GM21786 (cell line): ENCODE results near the gene RAB30.

Experiments used
- ATAC-seq: cut with Tn5 transposase; IDR thresholded peaks from one replicate; pipeline ENCODE4 v1.9.1; 2021; ENCODE audit not compliant: unreplicated experiment

Gene RAB30, protein sequence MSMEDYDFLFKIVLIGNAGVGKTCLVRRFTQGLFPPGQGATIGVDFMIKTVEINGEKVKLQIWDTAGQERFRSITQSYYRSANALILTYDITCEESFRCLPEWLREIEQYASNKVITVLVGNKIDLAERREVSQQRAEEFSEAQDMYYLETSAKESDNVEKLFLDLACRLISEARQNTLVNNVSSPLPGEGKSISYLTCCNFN

DNA sequence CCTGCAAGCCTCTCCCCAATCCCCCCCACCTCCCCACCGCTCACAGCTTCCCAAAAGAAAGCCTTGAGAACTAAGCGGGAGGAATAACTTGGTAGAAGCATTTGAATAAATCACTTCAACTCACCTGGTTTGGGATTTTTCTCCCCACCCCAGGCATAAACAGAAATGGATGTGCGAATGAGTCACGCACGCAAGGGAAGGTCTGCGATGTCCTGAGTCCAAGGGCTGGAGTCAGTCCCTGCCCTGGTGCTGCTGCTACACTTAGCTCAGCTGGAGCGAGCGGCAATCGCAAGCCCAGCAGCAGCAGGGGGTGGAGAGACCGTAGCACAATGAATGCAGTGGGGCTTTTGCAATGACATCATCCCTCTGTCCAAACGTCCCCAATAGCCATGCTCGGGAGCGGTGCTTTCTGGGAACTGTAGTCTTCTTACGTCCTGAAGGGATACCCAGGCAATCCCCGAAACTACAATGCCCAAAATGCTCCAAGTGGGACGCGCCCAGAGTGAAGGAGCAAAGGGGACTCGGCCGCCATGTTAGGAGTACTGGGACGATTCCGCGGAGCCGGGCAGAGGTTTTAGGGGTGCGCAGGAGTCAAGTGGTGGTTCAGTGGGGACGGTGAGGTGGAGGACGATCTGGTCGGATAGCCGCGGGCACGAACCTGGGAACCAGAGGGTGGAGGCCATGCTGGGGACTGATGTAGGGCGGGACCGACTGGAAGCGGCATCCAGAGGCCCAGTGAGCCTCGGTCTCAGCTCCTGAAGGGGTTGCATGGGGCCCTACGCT lies at the start of gene RAB30:
TSS of gene RAB30 (minus strand) at position 331 of the 783 bp plus-strand sequence. CDS start 74,581 bp downstream, outside the sequence.
- peak; percentile 98 for ATAC-seq

DNA sequence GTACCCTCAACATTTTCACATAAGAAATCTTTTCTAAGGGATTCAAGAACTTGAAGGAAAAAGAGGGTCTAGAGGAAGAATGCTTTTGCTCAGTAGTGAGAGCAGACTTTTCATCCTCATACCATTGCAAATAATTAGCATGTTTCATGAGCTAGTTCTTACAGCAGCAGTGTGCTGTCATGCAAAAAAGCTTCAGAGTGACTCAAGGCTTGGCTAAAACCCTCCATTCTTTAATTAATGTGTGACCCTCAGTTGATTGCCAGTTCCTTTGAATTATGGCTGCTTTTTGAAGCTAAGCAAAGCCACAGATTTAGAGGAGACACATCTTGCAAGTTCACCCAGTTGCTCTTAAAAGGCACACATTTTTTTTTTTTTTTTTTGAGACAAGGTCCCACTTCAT lies 48.6 kb upstream of the RAB30 start:
- ATAC-seq, result no peak

DNA sequence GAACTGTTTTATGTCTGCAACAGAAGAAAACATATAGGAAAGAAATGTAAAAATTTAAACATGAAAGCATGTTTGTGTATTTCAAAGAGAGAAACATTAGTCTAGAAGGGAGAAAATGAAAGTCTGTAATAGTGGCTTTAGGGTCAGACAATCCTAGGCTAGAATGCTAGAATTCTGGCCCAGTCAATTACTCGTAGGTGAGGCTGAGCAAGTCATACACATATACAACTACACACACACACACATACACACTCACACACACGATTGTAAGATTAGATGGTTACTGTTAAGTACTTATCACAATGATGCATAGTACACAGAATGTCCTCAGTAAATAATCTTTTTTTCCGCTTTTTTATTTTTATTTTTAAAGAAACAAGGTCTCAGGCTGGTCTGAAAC lies 47.5 kb upstream of the RAB30 start:
- no peak for ATAC-seq

DNA sequence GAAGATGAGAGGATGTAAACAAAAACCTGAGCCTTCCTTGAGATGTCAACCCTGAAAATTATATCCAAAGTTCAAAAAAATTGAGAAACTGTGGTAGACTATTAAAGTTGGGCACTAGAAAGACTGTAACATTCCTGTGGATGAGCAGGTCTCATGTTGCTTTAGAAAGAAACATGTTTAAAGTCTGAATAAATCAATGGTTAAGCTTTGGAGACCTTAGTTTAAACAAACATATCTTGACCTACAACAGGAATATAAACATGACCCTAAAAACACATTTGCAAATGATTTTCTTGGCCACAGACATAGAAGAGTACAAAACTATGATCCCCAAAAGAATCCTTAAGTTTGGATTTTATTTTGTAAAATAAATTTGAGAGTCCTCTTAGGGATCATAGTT lies 47.1 kb upstream of the RAB30 start:
- ATAC-seq, result no peak

DNA sequence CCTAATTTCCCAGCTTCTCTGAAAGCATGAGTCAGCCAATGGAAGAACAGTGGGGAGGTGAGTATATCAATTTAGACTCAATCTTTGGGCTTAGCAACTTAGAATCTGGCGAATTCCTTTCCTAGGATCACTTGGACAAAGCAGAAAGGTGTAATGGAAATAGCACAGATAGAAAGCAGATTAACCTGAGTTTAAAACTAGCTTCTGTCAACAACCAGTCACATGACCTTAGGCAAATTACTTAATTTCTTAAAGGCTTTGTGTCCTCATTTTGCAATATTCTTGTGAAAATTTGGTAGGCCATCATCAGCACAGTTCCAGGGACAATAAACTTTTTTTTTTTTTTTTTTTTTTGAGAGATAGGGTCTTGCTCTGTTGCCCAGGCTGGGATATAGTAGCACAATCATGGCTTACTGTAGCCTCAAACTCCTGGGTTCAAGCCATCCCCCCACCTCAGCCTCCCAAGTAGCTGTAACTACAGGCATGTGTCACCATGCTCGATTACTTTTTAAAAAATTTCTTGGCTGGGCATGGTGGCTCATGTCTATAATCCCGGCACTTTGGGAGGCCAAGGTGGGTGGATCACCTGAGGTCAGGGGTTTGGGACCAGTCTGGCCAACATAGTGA lies 44.4 kb upstream of the RAB30 start:
- no peak for ATAC-seq

DNA sequence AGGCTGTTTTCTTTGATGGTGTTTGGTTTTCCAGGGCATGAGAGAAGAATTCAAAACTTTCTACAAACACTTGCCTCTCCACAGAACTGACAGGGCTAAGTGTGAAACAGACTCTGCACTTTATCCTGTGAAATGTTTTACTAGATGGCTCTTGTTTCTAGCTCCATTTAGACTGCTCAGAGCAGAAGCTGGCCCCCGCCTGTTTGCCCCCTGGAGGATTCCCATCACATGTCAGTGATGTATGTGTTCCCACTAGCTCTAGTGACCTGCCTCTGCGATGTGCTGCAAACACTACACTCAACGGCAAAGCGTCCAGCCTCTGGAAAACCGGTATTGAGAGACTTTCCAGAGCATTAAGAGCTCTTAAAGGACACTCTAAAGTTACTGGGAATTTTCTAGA lies 43.9 kb upstream of the RAB30 start:
- no peak for ATAC-seq

DNA sequence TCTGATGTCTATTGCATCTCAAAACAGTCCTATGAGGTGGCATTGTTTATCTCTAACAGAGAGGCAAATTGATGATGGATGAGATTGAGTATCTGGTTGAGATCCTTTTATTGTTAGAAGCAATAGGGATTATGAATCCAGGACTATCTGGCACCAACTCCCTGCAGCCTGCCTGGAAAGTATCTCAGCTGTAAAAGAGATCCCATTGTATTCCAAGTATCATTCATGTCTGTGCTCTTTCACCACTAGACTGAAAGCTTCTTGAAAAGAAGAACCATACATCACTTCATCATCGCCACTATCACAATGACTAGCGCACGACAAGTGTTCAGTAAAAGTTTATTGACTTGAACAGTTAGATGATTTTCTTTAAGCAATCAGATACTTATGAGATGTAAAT lies 43.3 kb upstream of the RAB30 start:
- ATAC-seq, result no peak

DNA sequence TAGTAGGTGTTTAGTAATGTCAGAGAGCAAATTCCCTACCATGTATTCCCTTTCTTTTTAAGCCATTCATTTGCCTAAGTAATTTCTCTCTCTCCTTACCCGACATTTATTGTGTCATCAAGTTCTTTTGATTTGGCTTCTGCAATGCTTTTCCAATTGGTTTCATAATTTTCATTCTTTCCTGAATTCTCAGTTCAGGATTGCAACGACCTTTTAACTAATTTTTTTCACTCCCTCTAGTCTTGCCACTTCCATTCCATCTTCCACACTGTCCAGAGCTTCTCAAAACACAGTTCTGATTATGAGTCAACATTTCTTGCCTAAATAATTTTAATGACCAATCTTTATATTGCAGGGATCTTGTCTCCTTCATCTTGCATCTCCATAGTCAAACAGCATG lies 41.2 kb upstream of the RAB30 start:
- no peak for ATAC-seq

DNA sequence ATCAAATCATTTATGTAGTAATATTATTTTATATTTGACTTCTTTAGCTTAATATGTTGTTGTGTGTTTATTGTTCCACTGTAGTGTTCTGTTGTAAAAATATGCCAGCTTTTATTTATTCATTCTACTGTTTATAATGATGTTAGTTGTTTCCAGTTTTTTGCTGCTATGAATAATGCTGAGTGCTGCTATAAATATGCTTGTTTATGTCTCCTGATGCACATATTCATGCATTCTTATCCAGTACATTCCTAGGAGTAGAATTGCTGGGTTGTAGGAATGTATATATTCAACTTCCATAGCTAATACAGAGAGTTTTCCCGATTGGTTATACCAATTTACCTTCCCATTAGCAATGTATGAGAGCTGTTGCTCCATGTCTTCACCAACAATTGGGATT lies 33.5 kb upstream of the RAB30 start:
- ATAC-seq, result no peak

DNA sequence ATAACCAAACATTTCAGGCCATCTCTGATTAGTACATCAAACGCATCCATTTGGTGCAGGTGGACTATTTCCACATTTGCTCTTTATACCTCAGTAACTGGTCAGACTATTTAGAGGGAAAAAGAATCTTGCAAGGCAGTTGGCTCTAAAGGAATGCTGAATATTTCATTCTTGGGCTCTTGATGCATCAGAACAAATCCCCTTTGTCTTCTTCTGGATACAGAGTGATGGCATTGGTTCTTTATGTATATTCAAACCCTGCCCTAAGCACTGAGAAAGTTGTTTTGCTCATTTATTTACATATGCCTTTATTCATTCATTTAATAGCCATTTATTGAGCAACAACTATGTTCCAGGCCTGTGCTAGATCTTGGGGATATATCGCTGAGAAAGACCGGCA lies 31.1 kb upstream of the RAB30 start:
- ATAC-seq, result no peak

DNA sequence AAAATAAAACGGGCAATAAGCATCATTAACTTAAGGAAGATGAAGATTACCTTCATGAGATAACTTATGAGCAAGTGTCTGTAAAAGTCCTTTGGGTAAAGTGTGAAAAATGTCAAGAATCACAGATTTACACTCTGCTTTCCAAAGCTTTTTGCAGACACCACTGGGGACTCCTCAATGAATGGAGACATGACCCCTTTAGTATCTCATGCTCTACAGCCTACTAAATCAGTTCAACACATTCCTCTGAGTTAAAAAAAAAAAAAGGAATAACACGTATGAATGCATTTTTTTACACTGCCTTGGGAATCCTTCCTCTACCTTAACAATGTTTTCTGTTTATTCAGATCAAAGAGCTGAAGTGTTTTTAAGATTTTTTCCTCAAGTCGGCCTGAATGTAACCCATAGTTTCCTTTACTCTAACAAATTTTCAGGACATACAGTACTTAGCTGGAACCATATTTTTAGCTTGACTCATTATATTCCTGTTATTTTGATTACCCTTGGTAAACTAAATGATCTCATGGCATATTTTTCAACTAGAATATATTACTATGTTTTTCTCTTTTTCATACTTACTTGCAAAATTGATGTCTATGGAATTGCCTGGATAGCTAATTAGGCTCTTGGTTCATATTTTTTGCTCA lies 25.9 kb upstream of the RAB30 start:
- ATAC-seq, result no peak

DNA sequence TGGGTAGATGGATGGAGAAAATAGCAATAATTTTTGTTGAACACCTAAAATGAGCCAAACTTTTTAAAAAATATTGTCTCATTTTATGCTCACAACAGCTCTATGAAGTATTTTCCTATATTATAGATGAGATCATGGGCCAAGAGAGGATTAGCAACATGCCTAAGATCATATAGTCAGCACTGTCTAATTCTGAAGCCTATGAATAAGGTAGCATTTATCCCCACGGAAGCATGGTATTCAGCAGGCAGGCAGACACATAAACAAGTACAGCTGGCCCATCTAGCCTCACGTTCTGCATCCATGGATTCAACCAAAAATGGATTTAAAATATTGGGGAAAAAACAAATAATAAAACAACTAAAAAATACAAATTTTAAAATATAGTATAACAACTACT lies 21.9 kb upstream of the RAB30 start:
- ATAC-seq, result no peak

DNA sequence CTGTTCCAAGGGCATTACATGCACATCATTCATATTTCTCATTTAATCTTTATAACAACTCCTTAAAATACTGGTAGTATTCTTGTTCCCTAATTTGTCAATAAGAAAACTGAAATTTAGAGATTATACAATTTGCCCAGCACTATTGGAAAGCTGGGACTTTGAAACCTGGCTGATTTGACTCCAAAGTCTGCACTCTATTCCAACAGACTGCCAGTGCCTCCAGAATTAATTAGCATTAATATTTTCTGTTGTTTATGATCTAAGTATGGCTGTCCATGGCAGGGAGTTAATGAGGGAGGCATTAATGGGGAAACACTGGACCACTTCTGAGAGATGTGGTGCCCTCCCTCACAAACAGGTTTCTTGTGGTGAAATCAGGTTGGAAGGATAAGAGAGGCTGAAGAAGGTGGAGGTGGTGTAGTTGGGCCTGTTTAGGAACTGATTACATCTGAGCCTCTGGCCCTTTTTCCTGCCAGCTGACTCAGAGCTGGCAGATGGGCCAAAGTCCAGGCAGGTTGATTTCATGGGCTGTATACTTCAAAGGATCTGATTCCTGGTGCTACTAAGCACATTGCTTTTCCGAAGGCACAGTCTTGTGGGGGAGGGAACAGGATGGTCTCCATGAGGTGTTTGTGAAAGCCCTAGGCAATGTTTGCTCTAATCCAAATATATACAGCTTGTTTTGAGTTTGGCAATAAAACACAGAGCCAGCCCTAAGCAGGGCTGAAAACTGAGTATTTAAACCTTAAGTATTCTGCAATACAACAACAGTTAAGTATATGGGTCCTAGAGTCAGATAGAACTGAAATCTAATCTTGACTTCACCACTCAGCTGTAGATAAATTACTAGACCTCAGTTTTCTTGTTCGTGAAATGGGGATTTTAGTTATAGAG lies 21.0 kb upstream of the RAB30 start:
- ATAC-seq, result no peak

DNA sequence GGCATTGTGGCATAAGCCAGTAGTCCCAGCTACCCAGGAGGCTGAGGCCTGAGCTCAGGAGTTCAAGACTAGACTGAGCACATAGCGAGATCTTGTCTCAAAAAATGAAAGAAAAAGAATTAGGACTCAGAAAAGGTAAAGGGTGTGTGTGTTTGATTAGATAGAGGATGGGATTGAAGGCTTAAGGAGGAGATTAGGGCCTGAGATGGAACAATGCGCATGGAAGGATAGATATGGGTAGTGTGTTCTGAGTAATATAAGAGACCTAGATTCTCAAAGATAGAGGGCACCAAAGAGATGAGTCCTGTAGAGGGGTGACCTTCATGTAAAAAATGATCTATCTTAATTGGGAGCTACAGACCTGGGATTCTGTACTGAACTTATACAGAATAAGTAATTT lies 17.3 kb upstream of the RAB30 start:
- no peak for ATAC-seq

DNA sequence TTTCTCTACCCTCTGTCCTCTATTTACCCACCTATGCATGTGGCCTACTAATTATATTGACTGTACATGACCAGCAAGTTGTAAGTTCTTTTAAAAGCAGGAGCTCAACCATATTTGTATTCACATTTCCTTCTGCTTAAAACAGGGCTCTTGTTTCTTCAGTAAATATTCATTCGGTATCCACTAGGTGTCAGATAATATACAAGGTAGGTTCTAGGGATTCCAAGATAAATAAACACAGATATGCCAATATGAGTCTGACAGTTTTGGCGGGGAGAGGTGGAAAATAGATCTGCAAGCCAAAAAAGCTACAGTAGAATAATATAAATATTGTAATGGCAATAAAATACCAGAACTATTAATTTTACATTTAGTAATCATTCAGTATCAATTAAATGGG lies 15.3 kb upstream of the RAB30 start:
- no peak for ATAC-seq

DNA sequence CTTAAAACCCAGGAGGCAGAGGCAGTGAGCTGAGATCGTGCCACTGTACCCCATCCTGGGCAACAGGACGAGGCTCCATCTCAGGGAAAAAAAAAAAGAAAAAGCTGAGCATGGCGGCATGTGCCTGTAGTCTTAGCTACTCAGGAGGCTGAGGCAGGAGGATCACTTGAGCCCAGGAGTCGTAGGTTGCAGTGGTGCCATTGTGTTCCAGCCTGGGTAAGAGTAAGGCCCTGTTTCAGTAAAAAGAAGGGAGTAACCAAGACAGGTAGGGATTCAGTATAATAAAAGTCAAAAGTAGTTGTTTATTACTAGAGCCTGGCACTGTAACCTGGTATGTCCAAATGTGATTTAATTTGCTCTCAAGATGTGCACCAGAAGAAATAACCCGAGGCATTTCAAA lies 8.1 kb upstream of the RAB30 start:
- ATAC-seq, result no peak

DNA sequence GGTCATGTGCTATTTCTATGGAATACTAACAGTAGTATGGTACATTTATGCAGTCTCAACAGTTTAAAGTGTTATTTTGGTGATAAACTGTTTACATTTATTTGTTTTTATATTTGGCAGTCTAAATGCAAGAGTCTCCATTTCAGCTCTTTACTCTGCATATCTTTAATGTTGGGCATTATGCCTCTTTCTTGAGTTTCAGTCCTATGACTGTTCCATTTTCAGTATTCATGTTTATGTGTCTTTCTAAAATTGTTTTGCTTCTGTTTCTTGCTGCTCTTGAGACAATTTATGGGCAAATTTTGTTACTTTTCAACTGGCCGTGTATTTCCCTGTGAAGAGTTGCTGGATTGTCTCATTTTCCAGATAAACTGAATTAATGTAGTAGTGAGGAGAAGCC lies 6.6 kb upstream of the RAB30 start:
- ATAC-seq, result no peak

DNA sequence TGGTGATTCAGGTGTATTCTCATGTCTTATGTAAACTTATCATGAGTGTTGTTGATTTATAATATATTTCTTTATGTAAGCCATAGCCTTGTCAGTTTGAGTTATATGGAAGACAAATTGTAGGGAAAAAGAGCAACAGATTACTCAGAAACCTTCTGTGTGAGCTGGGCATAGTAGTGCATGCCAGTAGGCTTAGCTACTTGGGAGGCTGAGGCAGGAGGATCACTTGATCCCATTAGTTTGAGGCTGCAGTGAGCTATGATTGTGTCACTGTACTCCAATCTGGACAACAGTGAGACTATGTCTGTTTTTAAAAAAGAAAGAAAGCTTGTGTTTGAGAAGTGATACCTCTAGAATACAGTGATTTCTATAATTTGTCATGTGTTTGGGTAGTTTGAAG lies 2.2 kb upstream of the RAB30 start:
- ATAC-seq, result no peak

DNA sequence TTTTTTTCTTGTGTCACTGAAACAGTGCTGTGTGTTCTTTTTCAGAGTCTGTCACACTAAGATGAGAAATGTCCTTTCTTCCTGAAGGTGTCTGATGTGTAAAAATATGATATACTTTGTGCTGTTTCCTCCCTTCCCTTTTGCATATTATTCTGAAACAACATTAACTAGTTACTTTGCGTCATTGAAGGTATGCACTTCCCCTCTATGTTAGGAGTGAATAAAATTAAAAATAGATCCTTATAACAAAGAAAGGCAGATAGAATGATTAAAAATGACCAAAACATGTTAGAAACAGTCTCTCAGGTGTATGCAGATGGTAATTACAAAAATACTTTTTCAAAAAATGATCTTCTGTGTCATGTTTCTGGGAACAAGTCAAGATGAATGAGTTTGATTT lies 1.6 kb upstream of the RAB30 start:
- no peak for ATAC-seq

DNA sequence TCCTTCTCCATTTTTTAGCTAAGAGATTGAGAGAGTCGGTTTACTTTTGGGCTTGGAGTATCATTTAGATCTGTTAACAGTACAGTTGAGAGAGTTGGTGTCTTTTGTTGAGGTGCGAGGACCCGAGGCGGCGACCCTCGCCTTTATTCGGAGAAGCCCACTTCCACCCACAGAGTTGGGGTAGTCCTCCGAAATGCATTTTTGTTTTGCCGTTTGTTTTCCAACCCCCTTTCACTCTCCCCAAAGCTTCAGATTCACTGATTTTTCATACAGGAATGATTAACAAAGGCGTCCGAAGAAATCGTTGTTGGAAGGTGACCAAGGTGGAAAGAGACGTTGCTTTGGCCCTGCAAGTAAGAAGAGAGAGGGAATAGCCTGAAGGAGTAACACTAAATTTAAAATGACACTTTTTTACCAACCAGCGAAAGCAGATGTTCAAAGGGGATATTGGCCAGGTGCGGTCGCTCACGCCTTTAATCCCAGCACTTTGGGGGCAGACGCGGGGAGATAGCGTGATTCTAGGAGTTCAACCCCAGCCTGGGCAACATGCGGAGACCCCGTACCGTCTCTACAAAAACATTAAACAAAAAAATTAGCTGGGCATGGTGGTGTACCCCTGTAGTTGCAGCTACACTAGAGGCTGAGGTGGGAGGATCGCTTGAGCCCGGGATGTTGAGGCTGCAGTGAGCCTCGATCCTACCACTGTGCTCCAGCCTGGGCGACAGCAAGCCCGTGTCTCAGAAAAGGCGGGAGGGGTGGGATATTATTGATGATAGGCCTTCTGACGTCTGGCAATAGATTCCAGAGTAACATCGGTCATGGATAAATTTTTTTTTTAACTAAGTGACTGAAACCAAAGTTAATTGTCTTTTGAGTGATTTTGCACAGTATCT lies 899 bp upstream of the RAB30 start:
- no peak for ATAC-seq
